Ovary (tissue), 10 donors: ENCODE results near the gene RAB11FIP2. TPM values are rescaled to one million over a fixed set of nuclear protein-coding genes. Genes with fewer than 3 reads are reported as not detected.

Experiments
- DNase-seq, 5 donors: peaks; one replicate each; pipeline ENCODE4 v3.0.0-alpha.2; 2019 to 2020
- H3K27ac ChIP-seq, 2 donors: fragments of 200-600 bp; one replicate each; pipeline versions ENCODE4 v1.5.1 to v1.8.0; 2019 to 2022
- H3K27me3 ChIP-seq: fragments of 200-600 bp; one replicate; pipeline ENCODE4 v1.8.0; 2022
- H3K36me3 ChIP-seq: fragments of 200-600 bp; sonication (generic); one replicate; pipeline ENCODE4 v1.5.1; 2019
- H3K4me1 ChIP-seq: one replicate; pipeline ENCODE4 v1.8.1; 2013; ENCODE audit warnings: mild to moderate bottlenecking, moderate library complexity; ENCODE audit not compliant: insufficient read depth
- H3K4me3 ChIP-seq: fragments of 200-600 bp; sonication (generic); one replicate; pipeline ENCODE4 v1.5.1; 2017
- H3K9me3 ChIP-seq, 2 donors: fragments of 200-600 bp in 1 of 2; sonication (generic) in 1 of 2; one replicate each; pipeline versions ENCODE4 v1.5.1 to v1.8.1; 2013 to 2019; ENCODE audit warnings: mild to moderate bottlenecking in 1 of 2, moderate library complexity in 1 of 2
- EP300 ChIP-seq: sonication (generic); formaldehyde crosslinking; IDR thresholded peaks from one replicate; pipeline ENCODE4 v1.6.1; 2017; ENCODE audit warnings: antibody characterized with exemption
- POLR2A ChIP-seq: fragments of 450-650 bp; IDR thresholded peaks from one replicate; pipeline ENCODE4 v1.6.1; 2017; ENCODE audit warnings: antibody characterized with exemption, mild to moderate bottlenecking, moderate library complexity
- WGBS, 3 donors: extraction: QIAGEN DNeasy Blood & Tissue Kit in 1 of 3; methylation state at CpG; one replicate each; pipeline versions ENCODE4 v1.1.5 to v1.1.7; 2013 to 2017; 5-methylcytosine and 5-hydroxymethylcytosine counted together
- intact Hi-C, 4 donors: fragments of 100-400 bp; cut with DNase I; formaldehyde crosslinking; loops; one replicate each; pipeline versions ENCODE4 v1.11.0 to v1.15.1; 2022 to 2023
- long read RNA-seq, 3 donors: library from polyadenylated mRNA in 2 of 3; unstranded in 2 of 3; transcript quantifications; one replicate each; pipeline ENCODE4 v2.0.0 and lab custom pipeline, GENCODE V29; 2021 to 2026
- polyA plus RNA-seq, 2 donors: library from polyadenylated mRNA; stranded (reverse); fragments of 200-250 nt in 1 of 2; fragments of 350-450 nt in 1 of 2; fragmentation: Illumina TruSeq in 1 of 2; extraction: RNeasy Lipid Tissue Mini Kit (QIAGEN cat#74804) in 1 of 2; gene quantifications; one replicate each; pipeline ENCODE4 v1.2.3, GENCODE V29; 2013 to 2014
- total RNA-seq, 7 donors: library from RNA; depleted of rRNA in 2 of 7; stranded (reverse); fragments of >200 nt in 2 of 7; fragmentation: NEBNext Ultra II Directional in 3 of 7; extraction: Animal tissue kit (Norgen Biotek cat#: 25700) in 3 of 7; gene quantifications; one replicate each; pipeline versions ENCODE4 v1.1.0 to v1.2.4, GENCODE V29; 2016 to 2023
- TF ChIP-seq, protein P1 (sequence below), 3 donors: fragments of 450-650 bp in 2 of 3; fragments of 200-600 bp in 1 of 3; IDR thresholded peaks; one replicate each; pipeline versions ENCODE4 v1.5.1 to v1.8.0; 2016 to 2022; ENCODE audit warnings: antibody characterized with exemption in 3 of 3, mild to moderate bottlenecking in 1 of 3
- donor health status: DM: no; HTN: no; CAD: no; lungs with moderate emphysema.
- donor health status: DM: no; HTN: no; CAD: no.
- donor health status: Bipolar disorder and iron deficiency.
- donor health status: DM: yes; HTN: yes; CAD: no.
- donor health status: DM: no; HTN: no; CAD: no.
- donor health status: DM: yes; HTN: yes; CAD: no.

The RAB11FIP2 gene
- total RNA-seq: 10 to 100 TPM; 23.2 to 47.8 (median 26.9) TPM
- polyA plus RNA-seq: 10 to 100 TPM in 1 of 2 donors, 1 to 10 TPM in 1; 6.9 to 18.2 TPM
- long read RNA-seq, donor 1, partial matches to known transcripts: 7 of 9 reads
- long read RNA-seq, donor 1, other reads (novel, unspliced or antisense): 2 of 9 reads
- long read RNA-seq, donor 2, full-length matches to known transcripts: 15 of 15 reads
- long read RNA-seq, donor 2, partial matches to known transcripts: 0 of 15 reads
- long read RNA-seq, donor 2, other reads (novel, unspliced or antisense): 0 of 15 reads
- long read RNA-seq, donor 3, full-length matches to known transcripts: 5 of 9 reads
- long read RNA-seq, donor 3, partial matches to known transcripts: 1 of 9 reads
- long read RNA-seq, donor 3, other reads (novel, unspliced or antisense): 3 of 9 reads

- Histone ChIP-seq H3K4me1 (peaks cover 5% of the 10 kb centered on the region), H3K4me3 (peak within 1 kb of the TSS; percentile 97), H3K9me3 (no peaks in the 10 kb centered on the region), H3K27ac (peak within 1 kb of the TSS; percentile 60 to 88), H3K27me3 (no peaks in the 10 kb centered on the region), H3K36me3 (no peaks in the 10 kb centered on the region)
- peak; percentile 96 to 99 (median 98) for DNase-seq
- TF ChIP-seq POLR2A: peak; percentile 15
- TF ChIP-seq, protein P1, sequence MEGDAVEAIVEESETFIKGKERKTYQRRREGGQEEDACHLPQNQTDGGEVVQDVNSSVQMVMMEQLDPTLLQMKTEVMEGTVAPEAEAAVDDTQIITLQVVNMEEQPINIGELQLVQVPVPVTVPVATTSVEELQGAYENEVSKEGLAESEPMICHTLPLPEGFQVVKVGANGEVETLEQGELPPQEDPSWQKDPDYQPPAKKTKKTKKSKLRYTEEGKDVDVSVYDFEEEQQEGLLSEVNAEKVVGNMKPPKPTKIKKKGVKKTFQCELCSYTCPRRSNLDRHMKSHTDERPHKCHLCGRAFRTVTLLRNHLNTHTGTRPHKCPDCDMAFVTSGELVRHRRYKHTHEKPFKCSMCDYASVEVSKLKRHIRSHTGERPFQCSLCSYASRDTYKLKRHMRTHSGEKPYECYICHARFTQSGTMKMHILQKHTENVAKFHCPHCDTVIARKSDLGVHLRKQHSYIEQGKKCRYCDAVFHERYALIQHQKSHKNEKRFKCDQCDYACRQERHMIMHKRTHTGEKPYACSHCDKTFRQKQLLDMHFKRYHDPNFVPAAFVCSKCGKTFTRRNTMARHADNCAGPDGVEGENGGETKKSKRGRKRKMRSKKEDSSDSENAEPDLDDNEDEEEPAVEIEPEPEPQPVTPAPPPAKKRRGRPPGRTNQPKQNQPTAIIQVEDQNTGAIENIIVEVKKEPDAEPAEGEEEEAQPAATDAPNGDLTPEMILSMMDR (IDR thresholded peaks at IDR 0.05): peak in 1 of 3 donors; percentile 27
- TF ChIP-seq EP300: no peak
- 0 to 1% (median 1%) methylated on average over 71 to 83 of the region's 83 CpGs for WGBS, 3 donors
- intact Hi-C loops: loop anchor here in 3 of 4 donors (5.0 to 10.0 kb wide), 3 partner anchors 499 to 512 kb away; partner anchors contain the start of gene EMX2 (in 1 of the 3)
Observed at GRCh38 chr10:118046395-118047156, at the start of gene RAB11FIP2. Gene RAB11FIP2 (minus strand): TSS chr10:118046941. CDS start chr10:118046163, 778 bp downstream.

DNA sequence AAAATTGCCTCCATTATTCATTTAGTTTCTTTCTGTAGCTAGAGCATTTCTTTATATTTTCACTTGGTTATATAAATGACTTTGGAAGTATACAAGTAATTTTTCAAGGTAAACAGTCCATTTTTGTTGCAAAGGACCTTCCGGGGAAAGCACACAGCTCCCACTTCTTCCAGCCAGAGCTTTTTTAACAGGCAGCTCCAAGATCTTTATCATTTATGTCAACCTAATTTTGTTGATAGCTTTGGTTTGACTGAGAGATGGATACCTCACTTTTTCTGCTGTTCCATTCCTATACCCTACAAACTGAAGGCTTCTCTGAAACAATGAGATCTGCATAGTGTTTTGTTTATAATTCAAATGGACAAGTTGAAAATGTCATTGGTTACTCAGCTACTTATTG lies 49.3 kb upstream of the RAB11FIP2 start:
- H3K4me1 ChIP-seq: peaks cover 1% of the 10 kb centered on the region
- intact Hi-C loops: no loop called here
- 83 to 96% (median 89%) methylated on average over 1 of the region's 1 CpG for WGBS, 3 donors
- no peaks in the 10 kb centered on the region for H3K36me3 ChIP-seq
- no peaks in the 10 kb centered on the region for H3K9me3 ChIP-seq
- TF ChIP-seq EP300 (no peak), POLR2A (no peak)
- TF ChIP-seq, protein P1 (IDR thresholded peaks at IDR 0.05): no peak
- H3K27me3 ChIP-seq: no peaks in the 10 kb centered on the region
- no peak overlapping the region for H3K4me3 ChIP-seq
- no peak overlapping the region for H3K27ac ChIP-seq
- no peak for DNase-seq

- no peak for DNase-seq
- no peak for TF ChIP-seq EP300
- Histone ChIP-seq H3K36me3 (no peaks in the 10 kb centered on the region), H3K4me3 (no peak overlapping the region), H3K27ac (no peak overlapping the region), H3K9me3 (no peaks in the 10 kb centered on the region), H3K4me1 (peaks cover 1% of the 10 kb centered on the region), H3K27me3 (no peaks in the 10 kb centered on the region)
- WGBS, 3 donors: 90 to 97% (median 95%) methylated on average over 1 of the region's 1 CpG
- intact Hi-C loops: no loop called here
Observed at GRCh38 chr10:118092209-118092608, 45.5 kb upstream of the RAB11FIP2 start.

- H3K36me3 ChIP-seq: no peaks in the 10 kb centered on the region
- no peak for TF ChIP-seq EP300
- TF ChIP-seq, protein P1 (IDR thresholded peaks at IDR 0.05): no peak
- no peak for TF ChIP-seq POLR2A
- H3K4me3 ChIP-seq: no peak overlapping the region
- H3K27ac ChIP-seq: no peak overlapping the region
- no peak for DNase-seq
- no peaks in the 10 kb centered on the region for H3K4me1 ChIP-seq
- intact Hi-C loops: no loop called here
- no peaks in the 10 kb centered on the region for H3K9me3 ChIP-seq
- no peaks in the 10 kb centered on the region for H3K27me3 ChIP-seq
- 86 to 91% (median 87%) methylated on average over 4 of the region's 4 CpGs for WGBS, 3 donors
Observed at GRCh38 chr10:118080817-118081216, 34.1 kb upstream of the RAB11FIP2 start.
